Right lobe of liver (tissue), 6 donors: Measurements from ENCODE around the gene PIK3C2G. TPM values are rescaled to one million over a fixed set of nuclear protein-coding genes. Genes with fewer than 3 reads are reported as not detected.

Source experiments
- ATAC-seq, 4 donors: fragments of 200-7000 bp; cut with Tn5 transposase; one replicate each; pipeline ENCODE4 v1.9.1; 2020; ENCODE audit warnings: mild to moderate bottlenecking in 4 of 4, moderate library complexity in 4 of 4
- DNase-seq, 3 donors: peaks; one replicate each; pipeline ENCODE4 v3.0.0-alpha.2; 2020
- H3K27ac ChIP-seq, 3 donors: fragments of 200-600 bp; one replicate each; pipeline ENCODE4 v1.8.0; 2022
- H3K27me3 ChIP-seq, 2 donors: fragments of 200-600 bp; one replicate each; pipeline ENCODE4 v1.8.0; 2022
- H3K36me3 ChIP-seq, 4 donors: fragments of 200-600 bp; sonication (generic) in 1 of 4; one replicate each; pipeline versions ENCODE4 v1.5.1 to v1.8.0; 2017 to 2022; ENCODE audit warnings: control low read depth in 1 of 4
- H3K4me1 ChIP-seq, 4 donors: fragments of 200-600 bp; sonication (generic) in 1 of 4; one replicate each; pipeline versions ENCODE4 v1.5.1 to v1.8.0; 2017 to 2022; ENCODE audit warnings: control low read depth in 1 of 4
- H3K4me3 ChIP-seq, 3 donors: fragments of 200-600 bp; one replicate each; pipeline ENCODE4 v1.8.0; 2022
- H3K9me3 ChIP-seq, 4 donors: fragments of 200-600 bp; sonication (generic) in 1 of 4; one replicate each; pipeline versions ENCODE4 v1.5.1 to v1.8.0; 2017 to 2022; ENCODE audit warnings: control low read depth in 1 of 4
- POLR2A ChIP-seq: fragments of 450-650 bp; IDR thresholded peaks from one replicate; pipeline ENCODE4 v1.6.1; 2017; ENCODE audit warnings: antibody characterized with exemption, mild to moderate bottlenecking
- WGBS: methylation state at CpG from one replicate; pipeline ENCODE4 v1.1.6; 2018; ENCODE audit warnings: low coverage, low lambda C conversion rate; ENCODE audit not compliant: insufficient coverage; ENCODE audit errors: missing lambda C conversion rate; 5-methylcytosine and 5-hydroxymethylcytosine counted together
- intact Hi-C, 2 donors: fragments of 100-400 bp; cut with DNase I; formaldehyde crosslinking; loops; one replicate each; pipeline versions ENCODE4 v1.11.2 to v1.14.1; 2022
- total RNA-seq, 6 experiments: library from RNA; depleted of rRNA in 2 of 6; stranded (reverse); fragments of >200 nt in 2 of 6; fragmentation: NEBNext Ultra II Directional in 3 of 6; extraction: Animal tissue kit (Norgen Biotek cat#: 25700) in 3 of 6; gene quantifications; one replicate each; pipeline versions ENCODE4 v1.1.0 to v1.2.4, GENCODE V29; 2016 to 2023
- TF ChIP-seq, protein P1 (sequence below), 4 donors: fragments of 200-600 bp in 3 of 4; fragments of 450-650 bp in 1 of 4; IDR thresholded peaks; one replicate each; pipeline versions ENCODE4 v1.5.1 to v1.8.0; 2016 to 2022; ENCODE audit warnings: antibody characterized with exemption in 4 of 4, mild to moderate bottlenecking in 2 of 4
- donor health status: DM: no; HTN: yes; CAD: no.
- donor health status: DM: no; HTN: no; CAD: no.
- donor health status: DM: no; HTN: no; CAD: no.
- donor health status: DM: no; HTN: yes; CAD: no.
- donor health status: DM: no; HTN: yes; CAD: no.

The PIK3C2G gene
- total RNA-seq, 6 experiments from 2014 or later = 12.5 to 30.5 (median 24.8) TPM

GRCh38 chr12:18296909-18297280 lies 35.6 kb downstream of the PIK3C2G start:
- intact Hi-C loops = no loop called here
- 19% methylated on average over 3 of the region's 3 CpGs for whole genome bisulfite sequencing
- peak; percentile 49 to 83 (median 58) for ATAC-seq
- Histone ChIP-seq H3K27ac (peak overlapping the region in 1 of 3 donors; percentile 4), H3K9me3 (no peaks in the 10 kb centered on the region), H3K36me3 (no peaks in the 10 kb centered on the region), H3K4me1 (no peaks in the 10 kb centered on the region), H3K27me3 (no peaks in the 10 kb centered on the region), H3K4me3 (peak overlapping the region; percentile 6 to 14 (median 7))
- TF ChIP-seq POLR2A = no peak
- TF ChIP-seq, protein P1, sequence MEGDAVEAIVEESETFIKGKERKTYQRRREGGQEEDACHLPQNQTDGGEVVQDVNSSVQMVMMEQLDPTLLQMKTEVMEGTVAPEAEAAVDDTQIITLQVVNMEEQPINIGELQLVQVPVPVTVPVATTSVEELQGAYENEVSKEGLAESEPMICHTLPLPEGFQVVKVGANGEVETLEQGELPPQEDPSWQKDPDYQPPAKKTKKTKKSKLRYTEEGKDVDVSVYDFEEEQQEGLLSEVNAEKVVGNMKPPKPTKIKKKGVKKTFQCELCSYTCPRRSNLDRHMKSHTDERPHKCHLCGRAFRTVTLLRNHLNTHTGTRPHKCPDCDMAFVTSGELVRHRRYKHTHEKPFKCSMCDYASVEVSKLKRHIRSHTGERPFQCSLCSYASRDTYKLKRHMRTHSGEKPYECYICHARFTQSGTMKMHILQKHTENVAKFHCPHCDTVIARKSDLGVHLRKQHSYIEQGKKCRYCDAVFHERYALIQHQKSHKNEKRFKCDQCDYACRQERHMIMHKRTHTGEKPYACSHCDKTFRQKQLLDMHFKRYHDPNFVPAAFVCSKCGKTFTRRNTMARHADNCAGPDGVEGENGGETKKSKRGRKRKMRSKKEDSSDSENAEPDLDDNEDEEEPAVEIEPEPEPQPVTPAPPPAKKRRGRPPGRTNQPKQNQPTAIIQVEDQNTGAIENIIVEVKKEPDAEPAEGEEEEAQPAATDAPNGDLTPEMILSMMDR (IDR thresholded peaks at IDR 0.05) = no peak
- DNase-seq = no peak

GRCh38 chr12:18297902-18298301 lies 36.6 kb downstream of the PIK3C2G start:
- no peaks in the 10 kb centered on the region for H3K9me3 ChIP-seq
- no peak for ATAC-seq
- DNase-seq = no peak
- no peak overlapping the region for H3K4me3 ChIP-seq
- intact Hi-C loops = no loop called here
- H3K4me1 ChIP-seq = no peaks in the 10 kb centered on the region
- no peak overlapping the region for H3K27ac ChIP-seq
- TF ChIP-seq, protein P1 (IDR thresholded peaks at IDR 0.05) = no peak
- no peak for TF ChIP-seq POLR2A
- no peaks in the 10 kb centered on the region for H3K36me3 ChIP-seq
- WGBS = 70% methylated on average over 1 of the region's 1 CpG
- H3K27me3 ChIP-seq = no peaks in the 10 kb centered on the region

DNA sequence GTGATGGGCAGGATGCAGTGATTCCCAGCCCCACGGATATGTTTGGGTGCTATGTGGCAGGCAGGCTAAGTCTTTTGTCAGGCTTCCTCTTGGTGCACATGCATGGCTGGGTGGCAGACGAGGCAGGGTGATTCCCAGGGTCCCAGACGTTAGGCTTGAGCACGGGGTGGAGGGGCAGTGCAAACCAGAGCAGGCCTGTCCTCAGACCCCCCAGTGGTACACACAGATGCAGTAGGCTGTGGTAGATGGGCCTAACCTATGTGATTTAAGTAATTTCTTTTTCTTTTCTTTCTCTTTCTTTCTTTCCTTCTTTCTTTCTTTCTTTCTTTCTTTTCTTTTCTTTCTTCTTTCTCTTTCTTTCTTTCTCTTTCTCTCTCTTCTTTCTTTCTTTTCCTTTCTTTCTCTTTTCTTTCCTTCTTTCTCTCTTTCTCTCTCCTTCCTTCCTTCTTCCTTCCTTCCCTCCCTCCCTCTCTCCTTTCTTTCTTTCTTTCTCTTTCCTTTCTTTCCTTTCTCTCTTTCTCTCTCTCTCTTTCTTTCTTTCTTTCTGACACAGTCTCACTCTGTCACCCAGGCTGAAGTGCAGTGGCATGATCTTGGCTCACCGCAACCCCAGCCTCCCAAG lies 41.6 kb downstream of the PIK3C2G start:
- H3K4me1 ChIP-seq = no peaks in the 10 kb centered on the region
- TF ChIP-seq, protein P1 (IDR thresholded peaks at IDR 0.05) = no peak
- no peak for TF ChIP-seq POLR2A
- H3K36me3 ChIP-seq = no peaks in the 10 kb centered on the region
- no peak overlapping the region for H3K4me3 ChIP-seq
- 92% methylated on average over 2 of the region's 5 CpGs for WGBS
- no peaks in the 10 kb centered on the region for H3K9me3 ChIP-seq
- H3K27me3 ChIP-seq = no peaks in the 10 kb centered on the region
- DNase-seq (no peak), ATAC-seq (no peak)
- H3K27ac ChIP-seq = no peak overlapping the region
- intact Hi-C loops = no loop called here

- no peak for ATAC-seq
- Histone ChIP-seq H3K27me3 (no peaks in the 10 kb centered on the region), H3K27ac (no peak overlapping the region), H3K4me3 (no peak overlapping the region), H3K4me1 (no peaks in the 10 kb centered on the region), H3K36me3 (no peaks in the 10 kb centered on the region), H3K9me3 (no peaks in the 10 kb centered on the region)
- intact Hi-C loops = no loop called here
- DNase-seq = no peak
- WGBS = 67% methylated on average over 1 of the region's 1 CpG
- TF ChIP-seq, protein P1 (IDR thresholded peaks at IDR 0.05) = no peak
- no peak for TF ChIP-seq POLR2A
Measured at GRCh38 chr12:18304609-18305008, 43.3 kb downstream of the PIK3C2G start.

GRCh38 chr12:18306311-18306710 lies 45.0 kb downstream of the PIK3C2G start:
- Histone ChIP-seq H3K4me1 (no peaks in the 10 kb centered on the region), H3K27ac (no peak overlapping the region), H3K27me3 (no peaks in the 10 kb centered on the region), H3K9me3 (no peaks in the 10 kb centered on the region), H3K4me3 (no peak overlapping the region), H3K36me3 (no peaks in the 10 kb centered on the region)
- 16% methylated on average over 1 of the region's 1 CpG for WGBS
- intact Hi-C loops = no loop called here
- ATAC-seq = no peak
- DNase-seq = no peak
- no peak for TF ChIP-seq POLR2A
- TF ChIP-seq, protein P1 (IDR thresholded peaks at IDR 0.05) = no peak
